ENCODE measurements around the gene CCDC97.

- no peak for TF ChIP-seq CTCF (conservative IDR thresholded peaks at IDR 0.05; ENCODE audit: low read length)
- TF ChIP-seq EZH2phosphoT487 (IDR thresholded peaks at IDR 0.05; ENCODE audit: borderline replicate concordance), result no peak
Observed at GRCh38 chr19:41311072-41311471, 1.1 kb downstream of the CCDC97 start.

Measured in Loucy (cell line).